ENCODE data around the gene SDK1.

Gene SDK1

GRCh38 chr7:3923307-3923918 lies 622.4 kb downstream of the SDK1 start:
- Histone ChIP-seq H3K14ac (ENCODE audit: low read length) (no peak overlapping the region), H2BK120ac (ENCODE audit: insufficient read depth, low read length, poor library complexity) (no peak overlapping the region), H4K12ac (ENCODE audit: low read depth, low read length) (no peak overlapping the region), H3K27ac (ENCODE audit: low read depth, low read length) (no peak overlapping the region), H3K18ac (ENCODE audit: low read length) (no peak overlapping the region), H2AFZ (ENCODE audit: insufficient read depth, low read length, poor library complexity) (no peak overlapping the region), H3K4me3 (ENCODE audit: low read depth, low read length) (no peak overlapping the region), H3K23ac (ENCODE audit: low read length) (no peak overlapping the region), H2BK12ac (ENCODE audit: low read length) (no peak overlapping the region), H3K4me2 (ENCODE audit: low read length) (no peak overlapping the region), H3K4me1 (ENCODE audit: control insufficient read depth in 1 of 2, insufficient read depth in 2 of 2, low read length in 2 of 2) (peaks cover 10 to 18% of the 10 kb centered on the region in 2 experiments), H3K9me3 (ENCODE audit: insufficient read depth, low read depth, low read length) (peaks cover 1% of the 10 kb centered on the region), H3K9ac (ENCODE audit: low read length) (no peak overlapping the region), H2BK5ac (ENCODE audit: low read depth, low read length, poor library complexity) (no peak overlapping the region), H3K4ac (ENCODE audit: low read depth, low read length) (no peak overlapping the region), H3K36me3 (ENCODE audit: control insufficient read depth in 1 of 2, insufficient read depth in 2 of 2, low read length in 2 of 2) (no peaks in the 10 kb centered on the region), H2AK5ac (ENCODE audit: low read length) (no peak overlapping the region), H3K79me1 (ENCODE audit: low read length) (peaks cover 2% of the 10 kb centered on the region), H3K79me2 (ENCODE audit: control insufficient read depth, insufficient read depth, low read length, poor library complexity) (no peaks in the 10 kb centered on the region), H4K8ac (ENCODE audit: low read depth, low read length) (no peak overlapping the region), H4K91ac (ENCODE audit: low read depth, low read length) (no peak overlapping the region), H3K27me3 (ENCODE audit: insufficient read depth, low read length) (no peaks in the 10 kb centered on the region)
- no peak for DNase-seq
- WGBS (ENCODE audit: extremely low coverage, insufficient coverage, insufficient read length), result no CpG with 5 or more reads among the region's 10 CpGs

- Histone ChIP-seq H4K12ac (ENCODE audit: low read depth, low read length) (no peak overlapping the region), H3K23ac (ENCODE audit: low read length) (no peak overlapping the region), H2BK120ac (ENCODE audit: insufficient read depth, low read length, poor library complexity) (no peak overlapping the region), H2AFZ (ENCODE audit: insufficient read depth, low read length, poor library complexity) (no peak overlapping the region), H2BK5ac (ENCODE audit: low read depth, low read length, poor library complexity) (no peak overlapping the region), H3K4me1 (ENCODE audit: control insufficient read depth in 1 of 2, insufficient read depth in 2 of 2, low read length in 2 of 2) (peaks cover 10 to 18% of the 10 kb centered on the region in 2 experiments), H2BK12ac (ENCODE audit: low read length) (no peak overlapping the region), H3K9ac (ENCODE audit: low read length) (no peak overlapping the region), H3K79me2 (ENCODE audit: control insufficient read depth, insufficient read depth, low read length, poor library complexity) (no peaks in the 10 kb centered on the region), H3K4me2 (ENCODE audit: low read length) (no peak overlapping the region), H3K4ac (ENCODE audit: low read depth, low read length) (no peak overlapping the region), H3K18ac (ENCODE audit: low read length) (no peak overlapping the region), H4K8ac (ENCODE audit: low read depth, low read length) (no peak overlapping the region), H3K27ac (ENCODE audit: low read depth, low read length) (no peak overlapping the region), H4K91ac (ENCODE audit: low read depth, low read length) (no peak overlapping the region), H2AK5ac (ENCODE audit: low read length) (peak overlapping the region; percentile 57), H3K9me3 (ENCODE audit: insufficient read depth, low read depth, low read length) (peaks cover under 1% of the 10 kb centered on the region), H3K36me3 (ENCODE audit: control insufficient read depth in 1 of 2, insufficient read depth in 2 of 2, low read length in 2 of 2) (no peaks in the 10 kb centered on the region), H3K27me3 (ENCODE audit: insufficient read depth, low read length) (no peaks in the 10 kb centered on the region), H3K79me1 (ENCODE audit: low read length) (peaks cover 2% of the 10 kb centered on the region), H3K4me3 (ENCODE audit: low read depth, low read length) (no peak overlapping the region), H3K14ac (ENCODE audit: low read length) (no peak overlapping the region)
- WGBS (ENCODE audit: extremely low coverage, insufficient coverage, insufficient read length), result no CpG with 5 or more reads among the region's 14 CpGs
- no peak for DNase-seq
Measured at GRCh38 chr7:3924277-3924676, 623.2 kb downstream of the SDK1 start.

GRCh38 chr7:3927446-3928110 lies 626.5 kb downstream of the SDK1 start:
- Histone ChIP-seq H2AFZ (ENCODE audit: insufficient read depth, low read length, poor library complexity) (no peak overlapping the region), H3K14ac (ENCODE audit: low read length) (no peak overlapping the region), H3K23ac (ENCODE audit: low read length) (no peak overlapping the region), H3K36me3 (ENCODE audit: control insufficient read depth in 1 of 2, insufficient read depth in 2 of 2, low read length in 2 of 2) (no peaks in the 10 kb centered on the region), H3K79me1 (ENCODE audit: low read length) (no peaks in the 10 kb centered on the region), H3K27ac (ENCODE audit: low read depth, low read length) (no peak overlapping the region), H4K12ac (ENCODE audit: low read depth, low read length) (no peak overlapping the region), H3K4me2 (ENCODE audit: low read length) (no peak overlapping the region), H3K9ac (ENCODE audit: low read length) (peak overlapping the region; percentile 42), H3K4ac (ENCODE audit: low read depth, low read length) (no peak overlapping the region), H2BK12ac (ENCODE audit: low read length) (no peak overlapping the region), H3K18ac (ENCODE audit: low read length) (no peak overlapping the region), H3K79me2 (ENCODE audit: control insufficient read depth, insufficient read depth, low read length, poor library complexity) (no peaks in the 10 kb centered on the region), H3K9me3 (ENCODE audit: insufficient read depth, low read depth, low read length) (no peaks in the 10 kb centered on the region), H4K8ac (ENCODE audit: low read depth, low read length) (no peak overlapping the region), H4K91ac (ENCODE audit: low read depth, low read length) (no peak overlapping the region), H3K4me3 (ENCODE audit: low read depth, low read length) (no peak overlapping the region), H2BK5ac (ENCODE audit: low read depth, low read length, poor library complexity) (no peak overlapping the region), H3K4me1 (ENCODE audit: control insufficient read depth in 1 of 2, insufficient read depth in 2 of 2, low read length in 2 of 2) (peaks cover 5 to 12% of the 10 kb centered on the region in 2 experiments), H2AK5ac (ENCODE audit: low read length) (no peak overlapping the region), H3K27me3 (ENCODE audit: insufficient read depth, low read length) (no peaks in the 10 kb centered on the region), H2BK120ac (ENCODE audit: insufficient read depth, low read length, poor library complexity) (no peak overlapping the region)
- no CpG with 5 or more reads among the region's 7 CpGs for WGBS (ENCODE audit: extremely low coverage, insufficient coverage, insufficient read length)
- no peak for DNase-seq

GRCh38 chr7:3928727-3929515 lies 627.9 kb downstream of the SDK1 start:
- H3K36me3 ChIP-seq (ENCODE audit: control insufficient read depth in 1 of 2, insufficient read depth in 2 of 2, low read length in 2 of 2), result peaks cover 0 to 2% of the 10 kb centered on the region in 2 experiments
- H2BK5ac ChIP-seq (ENCODE audit: low read depth, low read length, poor library complexity), result no peak overlapping the region
- H4K91ac ChIP-seq (ENCODE audit: low read depth, low read length), result no peak overlapping the region
- H4K12ac ChIP-seq (ENCODE audit: low read depth, low read length), result no peak overlapping the region
- H3K79me2 ChIP-seq (ENCODE audit: control insufficient read depth, insufficient read depth, low read length, poor library complexity), result no peaks in the 10 kb centered on the region
- no peak overlapping the region for H3K4me2 ChIP-seq (ENCODE audit: low read length)
- no peak overlapping the region for H3K27ac ChIP-seq (ENCODE audit: low read depth, low read length)
- no peak overlapping the region for H2AFZ ChIP-seq (ENCODE audit: insufficient read depth, low read length, poor library complexity)
- H3K23ac ChIP-seq (ENCODE audit: low read length), result no peak overlapping the region
- no peak overlapping the region for H3K9ac ChIP-seq (ENCODE audit: low read length)
- H3K14ac ChIP-seq (ENCODE audit: low read length), result no peak overlapping the region
- no peak overlapping the region for H3K18ac ChIP-seq (ENCODE audit: low read length)
- H2BK120ac ChIP-seq (ENCODE audit: insufficient read depth, low read length, poor library complexity), result no peak overlapping the region
- H3K79me1 ChIP-seq (ENCODE audit: low read length), result no peaks in the 10 kb centered on the region
- no peak overlapping the region for H4K8ac ChIP-seq (ENCODE audit: low read depth, low read length)
- H3K4me1 ChIP-seq (ENCODE audit: control insufficient read depth in 1 of 2, insufficient read depth in 2 of 2, low read length in 2 of 2), result peaks cover 5 to 8% of the 10 kb centered on the region in 2 experiments
- no peak overlapping the region for H3K4ac ChIP-seq (ENCODE audit: low read depth, low read length)
- H2BK12ac ChIP-seq (ENCODE audit: low read length), result no peak overlapping the region
- no peaks in the 10 kb centered on the region for H3K9me3 ChIP-seq (ENCODE audit: insufficient read depth, low read depth, low read length)
- no peak overlapping the region for H3K4me3 ChIP-seq (ENCODE audit: low read depth, low read length)
- WGBS (ENCODE audit: extremely low coverage, insufficient coverage, insufficient read length), result no CpG with 5 or more reads among the region's 14 CpGs
- no peak for DNase-seq
- H3K27me3 ChIP-seq (ENCODE audit: insufficient read depth, low read length), result no peaks in the 10 kb centered on the region
- H2AK5ac ChIP-seq (ENCODE audit: low read length), result no peak overlapping the region

All from trophoblast cell (in vitro differentiated cells and primary cell).